HEK293 (cell line): Measurements from ENCODE around the gene HBG2.

Source experiments
- CTCF ChIP-seq: fragments of 450-650 bp; formaldehyde crosslinking; IDR thresholded peaks from 2 replicates; pipeline ENCODE4 v1.5.1; 2016; ENCODE audit warnings: missing biosample characterization, missing genetic modification characterization
- ZFHX2 ChIP-seq: fragments of 450-650 bp; formaldehyde crosslinking; conservative IDR thresholded peaks from 2 replicates; pipeline ENCODE4 v1.5.1; 2016; ENCODE audit warnings: missing biosample characterization, missing genetic modification characterization
- TF ChIP-seq, protein P1 (sequence below): fragments of 450-650 bp; IDR thresholded peaks from 2 replicates; pipeline ENCODE4 v1.5.1; 2018; ENCODE audit warnings: missing biosample characterization, mild to moderate bottlenecking, missing genetic modification characterization
- TF ChIP-seq, protein P2 (sequence below): fragments of 450-650 bp; formaldehyde crosslinking; IDR thresholded peaks from 2 replicates; pipeline ENCODE4 v1.5.1; 2016; ENCODE audit warnings: missing biosample characterization, missing genetic modification characterization, low read depth

- TF ChIP-seq, protein P1, sequence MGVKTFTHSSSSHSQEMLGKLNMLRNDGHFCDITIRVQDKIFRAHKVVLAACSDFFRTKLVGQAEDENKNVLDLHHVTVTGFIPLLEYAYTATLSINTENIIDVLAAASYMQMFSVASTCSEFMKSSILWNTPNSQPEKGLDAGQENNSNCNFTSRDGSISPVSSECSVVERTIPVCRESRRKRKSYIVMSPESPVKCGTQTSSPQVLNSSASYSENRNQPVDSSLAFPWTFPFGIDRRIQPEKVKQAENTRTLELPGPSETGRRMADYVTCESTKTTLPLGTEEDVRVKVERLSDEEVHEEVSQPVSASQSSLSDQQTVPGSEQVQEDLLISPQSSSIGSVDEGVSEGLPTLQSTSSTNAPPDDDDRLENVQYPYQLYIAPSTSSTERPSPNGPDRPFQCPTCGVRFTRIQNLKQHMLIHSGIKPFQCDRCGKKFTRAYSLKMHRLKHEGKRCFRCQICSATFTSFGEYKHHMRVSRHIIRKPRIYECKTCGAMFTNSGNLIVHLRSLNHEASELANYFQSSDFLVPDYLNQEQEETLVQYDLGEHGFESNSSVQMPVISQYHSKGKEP: no peak
- TF ChIP-seq, protein P2, sequence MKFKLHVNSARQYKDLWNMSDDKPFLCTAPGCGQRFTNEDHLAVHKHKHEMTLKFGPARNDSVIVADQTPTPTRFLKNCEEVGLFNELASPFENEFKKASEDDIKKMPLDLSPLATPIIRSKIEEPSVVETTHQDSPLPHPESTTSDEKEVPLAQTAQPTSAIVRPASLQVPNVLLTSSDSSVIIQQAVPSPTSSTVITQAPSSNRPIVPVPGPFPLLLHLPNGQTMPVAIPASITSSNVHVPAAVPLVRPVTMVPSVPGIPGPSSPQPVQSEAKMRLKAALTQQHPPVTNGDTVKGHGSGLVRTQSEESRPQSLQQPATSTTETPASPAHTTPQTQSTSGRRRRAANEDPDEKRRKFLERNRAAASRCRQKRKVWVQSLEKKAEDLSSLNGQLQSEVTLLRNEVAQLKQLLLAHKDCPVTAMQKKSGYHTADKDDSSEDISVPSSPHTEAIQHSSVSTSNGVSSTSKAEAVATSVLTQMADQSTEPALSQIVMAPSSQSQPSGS (tag by site-specific recombination): no peak
- no peak for TF ChIP-seq ZFHX2 (tag by site-specific recombination)
- no peak for TF ChIP-seq CTCF (tag by site-specific recombination)
These were observed 49.8 kb downstream of the HBG2 start for GRCh38 chr11:5204787-5205186.
